Hepatocyte (in vitro differentiated cells): ENCODE results near the gene PRDM1.

ENCODE experiments used
- CTCF ChIP-seq: fragments of 200-600 bp; sonication (generic); IDR thresholded peaks from 2 replicates; pipeline ENCODE4 v1.5.1; 2016; ENCODE audit warnings: antibody characterized with exemption, mild to moderate bottlenecking; ENCODE audit not compliant: poor library complexity
- EZH2phosphoT487 ChIP-seq: fragments of 200-600 bp; sonication (generic); IDR thresholded peaks from one replicate; pipeline ENCODE4 v1.6.1; 2018; ENCODE audit warnings: antibody characterized with exemption, mild to moderate bottlenecking, low read depth, moderate library complexity; ENCODE audit not compliant: unreplicated experiment, severe bottlenecking

GRCh38 chr6:106133040-106133439 lies 46.9 kb downstream of the PRDM1 start:
- TF ChIP-seq CTCF (no peak), EZH2phosphoT487 (no peak)
